ENCODE measurements around the gene CFD.

- TF ChIP-seq CTCF (conservative IDR thresholded peaks at IDR 0.05 in 1 of 2, IDR thresholded peaks at IDR 0.05 in 1 of 2; ENCODE audit: extremely low read depth in 1 of 2, insufficient read depth in 1 of 2, low read depth in 1 of 2, low read length in 2 of 2) (no peak), EZH2 (IDR thresholded peaks at IDR 0.05; ENCODE audit: borderline replicate concordance, low read length) (no peak)
Measured at GRCh38 chr19:876089-876488, 16.6 kb downstream of the CFD start.

Measured in mammary epithelial cell (primary cell).